HG03045 (cell line): Measurements from ENCODE around the gene HACD1.
A peak's percentile ranks its signal among the peaks of the same experiment; 100 is the strongest.
"Not testable (repeated sequence)": the region's sequence is repeated elsewhere in the genome, so short reads cannot be mapped to it uniquely, and the experiment has no call there.

Experiments used
- ATAC-seq: cut with Tn5 transposase; IDR thresholded peaks from one replicate; pipeline ENCODE4 v1.9.1; 2021; ENCODE audit warnings: mild to moderate bottlenecking, moderate library complexity; ENCODE audit not compliant: unreplicated experiment

The HACD1 gene

GRCh38 chr10:17587321-17587720 is 29.9 kb downstream of the HACD1 start:
- ATAC-seq = not testable (repeated sequence)

- no peak for ATAC-seq
Measured at GRCh38 chr10:17586821-17587234, 30.3 kb downstream of the HACD1 start.

- ATAC-seq = peak; percentile 55
Measured at GRCh38 chr10:17585016-17585415, 32.2 kb downstream of the HACD1 start.

GRCh38 chr10:17580885-17581284 is 36.3 kb downstream of the HACD1 start:
- ATAC-seq = no peak

GRCh38 chr10:17578603-17579002 is 38.6 kb downstream of the HACD1 start:
- ATAC-seq = no peak

GRCh38 chr10:17576768-17577167 is 40.4 kb downstream of the HACD1 start:
- no peak for ATAC-seq

GRCh38 chr10:17564911-17565310 is 52.3 kb downstream of the HACD1 start:
- no peak for ATAC-seq

GRCh38 chr10:17563452-17563851 is 53.7 kb downstream of the HACD1 start:
- ATAC-seq = no peak

GRCh38 chr10:17562614-17563013 is 54.6 kb downstream of the HACD1 start:
- no peak for ATAC-seq

- ATAC-seq = no peak
Measured at GRCh38 chr10:17561111-17561510, 56.1 kb downstream of the HACD1 start.

- ATAC-seq = no peak
Measured at GRCh38 chr10:17557459-17557858, 59.7 kb downstream of the HACD1 start.

GRCh38 chr10:17548770-17549169 is 68.4 kb downstream of the HACD1 start:
- no peak for ATAC-seq

- no peak for ATAC-seq
Measured at GRCh38 chr10:17548162-17548561, 69.0 kb downstream of the HACD1 start.

GRCh38 chr10:17547060-17547459 is 70.1 kb downstream of the HACD1 start:
- no peak for ATAC-seq

GRCh38 chr10:17544465-17544864 is 72.7 kb downstream of the HACD1 start:
- ATAC-seq = no peak
